Neural cell (in vitro differentiated cells): ENCODE measurements around the gene ASB4. TPM values are rescaled to one million over a fixed set of nuclear protein-coding genes. Genes with fewer than 3 reads are reported as not detected.

Source experiments
- H2AFZ ChIP-seq: fragments of 200-600, 300-800 bp; sonication (generic), shearing (Covaris generic); 2 replicates; pipeline ENCODE4 v1.6.0; 2014; ENCODE audit warnings: low read depth, mild to moderate bottlenecking, antibody characterized with exemption, low read length, moderate library complexity
- H3F3A ChIP-seq: fragments of 200-600 bp; shearing (Covaris generic); 2 replicates; pipeline ENCODE4 v1.6.1; 2016; ENCODE audit warnings: mild to moderate bottlenecking, moderate library complexity, mixed read lengths, antibody characterized with exemption, low read length; ENCODE audit not compliant: insufficient read depth, poor library complexity, severe bottlenecking
- H3K27ac ChIP-seq: fragments of 200-600, 300-800 bp; sonication (generic), shearing (Covaris generic); 2 replicates; pipeline ENCODE4 v1.5.1; 2014; ENCODE audit warnings: mild to moderate bottlenecking, low read length, moderate library complexity
- H3K27me3 ChIP-seq: fragments of 300-800, 200-600 bp; sonication (generic), shearing (Covaris generic); 2 replicates; pipeline ENCODE4 v1.6.0; 2014; ENCODE audit warnings: mild to moderate bottlenecking, low read depth, low read length, moderate library complexity; ENCODE audit not compliant: insufficient read depth
- H3K36me3 ChIP-seq: fragments of 300-800, 200-600 bp; sonication (generic), shearing (Covaris generic); 2 replicates; pipeline ENCODE4 v1.5.1; 2014; ENCODE audit warnings: mild to moderate bottlenecking, antibody characterized with exemption, low read length, moderate library complexity; ENCODE audit not compliant: insufficient read depth
- H3K4me2 ChIP-seq: fragments of 300-800, 200-600 bp; sonication (generic), shearing (Covaris generic); 2 replicates; pipeline ENCODE4 v1.6.0; 2014; ENCODE audit warnings: mild to moderate bottlenecking, low read length
- H3K4me3 ChIP-seq: fragments of 300-800, 200-600 bp; sonication (generic), shearing (Covaris generic); 2 replicates; pipeline ENCODE4 v1.5.1; 2014; ENCODE audit warnings: mild to moderate bottlenecking, low read length, moderate library complexity
- H3K79me2 ChIP-seq: fragments of 200-600 bp; shearing (Covaris generic); replicated peaks from 2 replicates; pipeline ENCODE4 v1.6.0; 2014; ENCODE audit warnings: mild to moderate bottlenecking, low read length, moderate library complexity; ENCODE audit not compliant: insufficient read depth
- H3K9ac ChIP-seq: fragments of 300-800, 200-600 bp; sonication (generic), shearing (Covaris generic); 2 replicates; pipeline ENCODE4 v1.6.1; 2016; ENCODE audit warnings: mild to moderate bottlenecking, low read length, mixed read lengths
- H3K9me2 ChIP-seq: fragments of 200-600 bp; shearing (Covaris generic); 2 replicates; pipeline ENCODE4 v1.6.1; 2016; ENCODE audit warnings: mild to moderate bottlenecking, low read length, mixed read lengths; ENCODE audit not compliant: insufficient read depth
- H3K9me3 ChIP-seq: fragments of 200-600, 300-800 bp; sonication (generic), shearing (Covaris generic); 2 replicates; pipeline ENCODE4 v1.6.1; 2016; ENCODE audit warnings: mild to moderate bottlenecking, mixed run types, low read length, moderate library complexity, mixed read lengths
- H4K20me1 ChIP-seq: fragments of 200-600 bp; shearing (Covaris generic); 2 replicates; pipeline ENCODE4 v1.6.1; 2016; ENCODE audit warnings: mild to moderate bottlenecking, mixed run types; ENCODE audit not compliant: insufficient read depth
- CTCF ChIP-seq: fragments of 450-650 bp; IDR thresholded peaks from 2 replicates; pipeline ENCODE4 v1.5.1; 2014; ENCODE audit warnings: antibody characterized with exemption, mild to moderate bottlenecking, moderate library complexity; ENCODE audit not compliant: poor library complexity, severe bottlenecking
- EP300 ChIP-seq: fragments of 450-650 bp; conservative IDR thresholded peaks from 2 replicates; pipeline ENCODE4 v1.6.1; 2014; ENCODE audit warnings: antibody characterized with exemption, mild to moderate bottlenecking, moderate library complexity; ENCODE audit not compliant: poor library complexity, severe bottlenecking
- EZH2 ChIP-seq: fragments of 200-600, 300-800 bp; shearing (Covaris generic), sonication (generic); IDR thresholded peaks from 2 replicates; pipeline ENCODE4 v1.6.1; 2014; ENCODE audit warnings: antibody characterized with exemption, low read length, borderline replicate concordance, mild to moderate bottlenecking; ENCODE audit not compliant: insufficient read depth, poor library complexity, severe bottlenecking
- MXI1 ChIP-seq: fragments of 450-650 bp; conservative IDR thresholded peaks from 2 replicates; pipeline ENCODE4 v1.6.1; 2014; ENCODE audit warnings: antibody characterized with exemption, mild to moderate bottlenecking; ENCODE audit not compliant: poor library complexity, severe bottlenecking
- POLR2AphosphoS5 ChIP-seq: IDR thresholded peaks from 2 replicates; pipeline ENCODE4 v1.6.1; 2012
- RAD21 ChIP-seq: fragments of 450-650 bp; conservative IDR thresholded peaks from 2 replicates; pipeline ENCODE4 v1.6.1; 2014; ENCODE audit warnings: antibody characterized with exemption, mild to moderate bottlenecking, moderate library complexity
- REST ChIP-seq: IDR thresholded peaks from 2 replicates; pipeline ENCODE4 v1.6.1; 2012; ENCODE audit warnings: borderline replicate concordance
- SMC3 ChIP-seq: fragments of 450-650 bp; conservative IDR thresholded peaks from 2 replicates; pipeline ENCODE4 v1.6.1; 2014; ENCODE audit warnings: antibody characterized with exemption, mild to moderate bottlenecking, moderate library complexity; ENCODE audit not compliant: poor library complexity
- TAF1 ChIP-seq: IDR thresholded peaks from 2 replicates; pipeline ENCODE4 v1.6.1; 2012; ENCODE audit warnings: low read depth
- polyA plus RNA-seq: library from polyadenylated mRNA; depleted of rRNA; stranded (reverse); fragments of >200 nt; gene quantifications from 2 replicates; pipeline ENCODE4 v1.2.3, GENCODE V29; 2014

The ASB4 gene
- polyA plus RNA-seq, 1 donor from 2014 or later, result 0.11 TPM

DNA sequence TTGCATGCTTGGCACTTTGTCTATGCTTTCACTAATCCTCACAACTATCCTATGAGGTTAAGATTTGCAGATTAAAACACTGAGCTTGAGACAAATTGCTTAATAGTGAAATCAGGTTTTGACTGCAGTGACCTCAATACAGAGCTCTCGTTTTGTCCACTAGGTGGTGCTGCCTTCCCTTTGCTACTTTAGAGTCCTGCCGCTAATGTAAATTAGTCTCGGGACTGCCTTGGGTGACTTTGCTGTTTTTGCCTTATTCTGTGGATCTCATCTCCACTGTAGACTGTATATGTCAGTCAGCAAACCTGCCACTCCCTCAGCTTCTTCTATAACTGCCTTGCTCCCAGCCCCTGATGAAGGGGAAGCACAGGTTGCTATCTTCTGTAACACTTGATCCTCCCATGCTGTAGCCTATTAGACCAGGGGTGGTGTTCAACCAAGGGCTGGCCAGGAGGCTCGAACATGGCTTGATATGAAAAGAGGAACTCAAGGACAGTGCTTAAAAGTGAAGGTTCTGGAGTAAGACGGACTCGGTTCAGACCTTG, 26.0 kb downstream of the ASB4 start:
- Histone ChIP-seq H3K36me3 (no peaks in the 10 kb centered on the region), H3K79me2 (no peaks in the 10 kb centered on the region), H3K9me2 (no peaks in the 10 kb centered on the region), H3K4me3 (no peak overlapping the region), H2AFZ (no peak overlapping the region), H3K27ac (no peak overlapping the region), H3F3A (no peaks in the 10 kb centered on the region), H3K9ac (no peak overlapping the region), H3K9me3 (no peaks in the 10 kb centered on the region), H3K27me3 (no peaks in the 10 kb centered on the region), H4K20me1 (no peaks in the 10 kb centered on the region), H3K4me2 (no peak overlapping the region)
- peak; percentile 66 for TF ChIP-seq RAD21
- TF ChIP-seq EP300, result no peak
- TF ChIP-seq SMC3, result peak; percentile 68
- peak; percentile 71 for TF ChIP-seq CTCF
- no peak for TF ChIP-seq POLR2AphosphoS5

- Histone ChIP-seq H3K4me2 (no peak overlapping the region), H3K9me3 (no peaks in the 10 kb centered on the region), H3K9me2 (no peaks in the 10 kb centered on the region), H2AFZ (no peak overlapping the region), H3K27me3 (no peaks in the 10 kb centered on the region), H3K4me3 (no peak overlapping the region), H3K27ac (no peak overlapping the region), H4K20me1 (no peaks in the 10 kb centered on the region), H3K79me2 (no peaks in the 10 kb centered on the region), H3K36me3 (no peaks in the 10 kb centered on the region), H3F3A (no peaks in the 10 kb centered on the region), H3K9ac (no peak overlapping the region)
- no peak for TF ChIP-seq POLR2AphosphoS5
- no peak for TF ChIP-seq CTCF
- TF ChIP-seq EP300, result no peak
- no peak for TF ChIP-seq SMC3
- TF ChIP-seq RAD21, result no peak
- no peak for TF ChIP-seq TAF1
- TF ChIP-seq REST, result no peak
- no peak for TF ChIP-seq EZH2
- TF ChIP-seq MXI1, result no peak
These were observed 31.7 kb downstream of the ASB4 start for GRCh38 chr7:95517458-95517857.
